NCI-H1105 treated with DMSO at 0.1 percent for 48 hours (cell line): Measurements from ENCODE around the gene ZEB2.
A peak's percentile ranks its signal among the peaks of the same experiment; 100 is the strongest.

ENCODE experiments used
- DNase-seq: peaks from one replicate; lab custom pipeline; 2025; lab: John Stamatoyannopoulos, UW

The ZEB2 gene

GRCh38 chr2:144528108-144528507 lies 8.2 kb upstream of the ZEB2 start:
- DNase-seq: no peak

- DNase-seq: no peak
These were observed 6.9 kb upstream of the ZEB2 start for GRCh38 chr2:144526831-144527230.

- peak; percentile 52 for DNase-seq
These were observed 4.4 kb upstream of the ZEB2 start for GRCh38 chr2:144524118-144525009.

- DNase-seq: peak; percentile 27
These were observed 3.7 kb upstream of the ZEB2 start for GRCh38 chr2:144523596-144524117.

- DNase-seq: no peak
These were observed 3.1 kb upstream of the ZEB2 start for GRCh38 chr2:144522897-144523595.

GRCh38 chr2:144522176-144522896 lies 2.4 kb upstream of the ZEB2 start:
- no peak for DNase-seq

GRCh38 chr2:144521686-144522085 lies 1.8 kb upstream of the ZEB2 start:
- DNase-seq: no peak

- DNase-seq: no peak
These were observed 1.0 kb upstream of the ZEB2 start for GRCh38 chr2:144520756-144521487.

- no peak for DNase-seq
These were observed 354 bp downstream of the ZEB2 start for GRCh38 chr2:144519597-144519933.

GRCh38 chr2:144518748-144519596 lies 947 bp downstream of the ZEB2 start:
- DNase-seq: no peak

- DNase-seq: no peak
These were observed 1.8 kb downstream of the ZEB2 start for GRCh38 chr2:144517866-144518747.

GRCh38 chr2:144516981-144517865 lies 2.7 kb downstream of the ZEB2 start:
- peak; percentile 47 for DNase-seq

- DNase-seq: no peak
These were observed 3.4 kb downstream of the ZEB2 start for GRCh38 chr2:144516411-144516980.

GRCh38 chr2:144515696-144516410 lies 4.1 kb downstream of the ZEB2 start:
- no peak for DNase-seq

GRCh38 chr2:144515099-144515695 lies 4.7 kb downstream of the ZEB2 start:
- DNase-seq: no peak

- DNase-seq: no peak
These were observed 5.3 kb downstream of the ZEB2 start for GRCh38 chr2:144514616-144515091.

GRCh38 chr2:144513388-144514101 lies 6.4 kb downstream of the ZEB2 start:
- DNase-seq: no peak
